HG03460 (cell line): ENCODE results near the gene REC114.

Source experiments
- ATAC-seq: cut with Tn5 transposase; IDR thresholded peaks from one replicate; pipeline ENCODE4 v1.9.1; 2021; ENCODE audit not compliant: unreplicated experiment

REC114 gene

DNA sequence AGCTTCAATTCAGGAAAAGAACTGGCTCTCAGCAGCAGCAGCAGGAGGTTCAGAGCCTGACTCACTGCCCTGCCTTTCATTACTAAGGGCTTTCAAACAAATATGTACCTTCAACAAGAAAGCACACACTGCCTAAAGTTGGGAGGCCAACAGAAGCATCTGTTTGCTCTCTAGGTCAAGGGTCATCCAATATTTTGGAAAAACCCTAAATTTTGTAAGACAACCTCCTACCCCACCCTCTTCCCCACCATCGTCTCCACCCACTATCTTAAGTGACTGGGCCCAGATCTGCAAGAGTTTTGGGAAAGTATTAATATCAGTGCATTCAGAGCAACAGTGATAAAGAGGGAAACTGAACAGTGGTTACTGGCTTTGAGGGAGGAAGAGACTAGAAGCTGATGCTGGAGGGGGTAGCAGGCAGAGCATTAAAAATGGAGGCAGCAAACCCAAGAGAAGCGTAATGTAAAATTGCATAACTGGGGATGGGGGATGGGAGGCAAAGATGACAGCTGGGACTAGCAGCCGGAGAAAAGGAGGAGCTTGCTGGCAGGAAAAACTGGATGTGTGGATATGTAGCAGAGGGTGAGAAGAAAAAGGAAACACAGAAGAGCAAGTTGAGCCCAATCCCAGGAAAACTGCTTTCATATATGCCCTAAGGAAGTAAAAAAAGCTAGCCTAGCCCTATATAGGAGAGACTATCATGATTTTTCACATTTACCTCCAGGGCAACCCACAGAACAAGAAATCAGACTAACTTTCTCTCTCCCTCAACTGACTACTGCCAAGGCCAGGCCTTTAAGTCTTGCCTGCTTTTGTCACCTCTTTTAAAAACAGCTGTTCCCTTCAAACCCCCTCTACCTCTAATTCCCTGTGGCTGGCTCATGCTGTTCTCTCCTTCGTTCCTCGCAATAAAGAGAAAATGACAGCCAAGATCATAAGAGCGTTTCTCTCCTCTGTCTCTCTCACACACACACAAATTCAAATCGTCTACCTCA lies 158.8 kb downstream of the REC114 start:
- no peak for ATAC-seq

DNA sequence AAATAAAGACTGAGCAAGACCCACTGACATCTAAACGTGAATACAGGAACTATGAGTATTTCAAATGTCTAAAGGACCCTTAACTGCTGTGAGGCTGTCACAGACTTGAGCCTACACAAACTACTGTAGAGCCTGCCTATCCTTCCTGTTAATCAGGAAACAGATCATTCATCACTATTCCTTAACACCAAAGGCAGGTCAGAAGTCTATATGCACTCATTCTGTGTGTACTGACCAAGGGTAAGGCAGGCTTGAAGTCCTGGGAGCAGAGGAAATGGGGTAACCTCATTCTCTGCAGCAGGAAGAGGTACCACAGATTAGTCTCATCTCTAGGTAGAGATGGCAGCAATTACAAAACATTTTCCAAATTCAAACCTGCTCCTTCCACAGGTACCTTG lies 159.5 kb downstream of the REC114 start:
- no peak for ATAC-seq

DNA sequence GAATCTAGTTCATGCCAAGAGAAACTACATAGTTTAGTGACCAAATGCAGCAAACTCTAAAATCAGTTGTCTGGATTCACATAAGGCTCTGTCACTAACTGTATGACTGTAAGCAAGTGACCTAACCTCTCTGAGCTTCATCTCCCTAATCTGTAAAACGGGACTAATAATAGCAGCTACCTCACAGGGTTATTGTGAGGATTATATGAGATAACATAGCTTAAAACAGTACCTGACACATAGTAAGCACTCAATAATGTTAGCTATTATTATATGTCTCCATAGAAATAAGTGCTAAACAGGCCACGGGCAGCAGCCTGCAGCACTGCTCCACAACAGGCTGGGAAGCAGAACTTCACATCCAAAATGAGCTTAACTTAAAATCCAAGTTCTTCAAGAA lies 160.0 kb downstream of the REC114 start:
- no peak for ATAC-seq

DNA sequence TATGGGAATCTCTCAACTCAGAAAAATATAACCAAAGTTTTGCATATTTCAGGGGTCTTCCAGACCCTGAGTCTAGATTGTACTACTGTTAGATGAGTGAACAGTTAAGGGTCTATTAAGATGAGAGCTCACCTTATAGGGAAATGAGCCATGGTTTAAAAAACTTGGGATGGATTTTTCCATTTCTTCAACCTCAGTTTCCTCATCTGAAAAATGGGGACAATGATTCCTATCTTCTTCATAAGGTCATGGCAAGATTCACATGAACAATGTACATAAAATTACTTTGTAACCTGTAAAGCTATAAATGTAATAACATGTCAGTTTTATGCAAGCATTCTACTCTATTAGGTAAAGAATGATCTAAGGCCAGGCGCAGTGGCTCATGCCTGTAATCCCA lies 161.5 kb downstream of the REC114 start:
- no peak for ATAC-seq

DNA sequence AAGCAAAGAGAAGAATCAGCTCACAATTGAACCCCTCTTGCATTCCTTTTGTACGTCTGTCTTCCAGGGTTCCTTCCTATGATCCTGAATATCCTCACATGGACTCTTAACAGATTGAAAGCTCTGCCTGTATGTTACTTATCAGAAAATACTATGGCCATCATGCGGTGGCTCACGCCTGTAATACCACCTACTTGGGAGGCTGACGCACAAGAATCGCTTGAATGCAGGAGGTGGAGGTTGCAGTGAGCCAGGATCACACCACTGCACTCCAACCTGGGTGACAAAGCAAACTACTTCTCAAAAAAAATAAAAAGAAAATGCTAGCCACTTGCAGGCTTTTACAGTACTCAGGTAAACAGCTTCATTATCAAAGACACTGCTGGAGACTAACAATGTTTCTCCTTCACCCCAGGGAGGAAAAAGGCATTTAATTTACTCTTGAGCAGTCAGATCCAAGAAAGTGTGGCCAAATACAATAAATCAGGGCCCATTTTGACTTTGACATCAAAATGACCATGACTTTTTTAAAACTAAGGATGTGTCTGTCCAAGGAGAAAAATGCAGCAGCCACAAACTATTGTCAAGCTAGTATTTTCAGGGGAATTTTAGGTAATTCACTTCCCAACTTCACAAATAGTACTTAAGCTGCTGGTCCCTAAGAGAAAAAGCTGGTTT lies 162.9 kb downstream of the REC114 start:
- ATAC-seq: no peak

DNA sequence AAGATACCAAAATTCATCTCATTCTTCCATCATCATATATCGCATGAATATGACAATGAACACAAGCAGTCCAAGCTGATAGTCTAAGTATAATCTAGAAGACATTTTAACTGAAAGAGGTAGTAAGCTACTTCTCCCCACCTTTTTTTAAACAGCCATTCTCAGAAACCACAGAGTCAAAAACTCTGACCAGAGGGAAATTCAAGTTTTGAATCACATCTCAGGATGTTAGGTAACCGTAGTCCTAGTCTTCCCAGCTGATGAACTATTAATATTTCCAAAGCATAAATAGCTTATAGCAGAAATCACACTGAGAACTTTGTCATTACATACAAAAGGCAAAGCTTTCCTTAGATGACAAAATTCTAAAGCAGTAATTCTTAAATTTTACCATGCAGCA lies 164.4 kb downstream of the REC114 start:
- no peak for ATAC-seq

DNA sequence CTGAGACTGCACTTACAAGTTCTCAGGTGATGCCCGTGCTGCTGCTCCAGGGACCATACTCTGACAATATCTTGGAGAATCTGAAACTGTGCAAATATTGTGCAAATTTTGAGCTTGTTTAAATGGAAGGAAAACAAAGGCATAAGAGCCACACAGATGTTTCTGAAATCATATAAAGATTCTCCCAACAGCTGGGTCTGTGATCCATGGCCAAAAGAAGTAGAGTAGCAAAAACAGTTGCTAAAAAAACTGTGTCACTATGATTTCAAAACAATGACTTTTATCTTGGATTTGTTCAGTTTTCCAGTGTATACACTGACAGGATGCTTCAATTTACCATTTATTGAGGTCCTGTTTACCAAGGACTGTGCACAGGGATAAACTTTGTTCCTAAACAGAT lies 164.9 kb downstream of the REC114 start:
- ATAC-seq: no peak

DNA sequence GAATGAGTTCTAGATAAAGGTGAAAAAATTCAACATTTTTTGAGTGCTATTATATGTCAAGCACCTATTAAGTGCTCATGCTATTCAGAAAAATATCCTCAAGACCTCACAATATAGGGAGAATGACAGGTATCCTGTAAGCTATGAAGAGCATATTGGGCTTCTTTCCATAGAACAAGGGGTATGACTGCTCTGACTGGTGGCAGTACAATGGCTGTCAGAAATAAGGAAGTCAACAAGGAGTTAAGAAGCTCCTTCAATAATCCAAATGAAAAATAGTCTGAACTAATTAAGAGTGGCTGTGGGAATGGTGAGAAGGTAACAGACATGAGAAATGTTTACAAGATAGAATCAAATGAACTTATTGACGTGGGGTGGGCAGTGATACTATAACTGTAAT lies 165.5 kb downstream of the REC114 start:
- ATAC-seq: no peak

DNA sequence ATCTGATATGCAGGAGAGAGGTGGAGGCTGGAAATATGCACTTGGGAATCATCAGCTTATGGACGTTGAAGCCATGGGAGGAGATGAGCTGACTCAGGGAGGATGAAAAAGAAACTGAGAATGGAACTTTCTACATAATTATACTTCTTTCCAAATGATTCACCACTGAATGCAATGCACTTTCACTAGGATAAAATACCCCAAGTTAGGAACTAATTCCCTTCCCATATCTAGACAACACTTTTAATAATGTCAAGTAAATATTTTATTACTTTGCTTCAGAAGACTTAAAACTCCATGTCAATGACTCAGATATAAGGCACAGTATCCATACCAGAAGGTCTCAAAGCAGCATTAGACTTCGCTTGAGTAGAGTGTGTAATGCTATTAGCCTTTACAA lies 166.0 kb downstream of the REC114 start:
- ATAC-seq: no peak
